DOHH2 (cell line): ENCODE results near the gene IL16.

Experiments used
- EZH2phosphoT487 ChIP-seq: fragments of 200-600 bp; sonication (generic); IDR thresholded peaks from 2 replicates; pipeline ENCODE4 v1.6.1; 2017; ENCODE audit warnings: borderline replicate concordance, mild to moderate bottlenecking, antibody characterized with exemption, low read length, moderate library complexity, mixed read lengths
- TF ChIP-seq, protein P1 (sequence below): fragments of 200-600 bp; sonication (generic); IDR thresholded peaks from one replicate; pipeline ENCODE4 v1.5.1; 2014; ENCODE audit warnings: antibody characterized with exemption, mild to moderate bottlenecking, low read depth, low read length; ENCODE audit not compliant: poor library complexity, severe bottlenecking

DNA sequence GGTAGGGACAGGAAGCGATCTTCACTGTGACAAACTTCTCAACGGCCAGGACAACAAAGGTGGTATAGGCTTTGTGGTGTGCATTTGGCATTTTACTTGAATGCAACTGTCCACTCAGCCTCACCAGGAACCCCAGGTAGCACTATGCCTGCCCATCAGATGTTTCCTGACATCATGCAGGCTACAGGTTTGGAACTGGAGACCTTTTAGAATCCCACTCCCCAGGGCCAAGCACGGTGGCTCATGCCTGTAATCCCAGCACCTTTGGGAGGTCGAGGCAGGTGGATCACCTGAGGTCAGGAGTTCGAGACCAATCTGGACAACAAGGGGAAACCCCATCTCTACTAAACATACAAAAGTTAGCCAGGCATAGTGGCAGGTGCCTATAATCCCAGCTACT lies 117.7 kb downstream of the IL16 start:
- TF ChIP-seq EZH2phosphoT487: no peak
- TF ChIP-seq, protein P1, sequence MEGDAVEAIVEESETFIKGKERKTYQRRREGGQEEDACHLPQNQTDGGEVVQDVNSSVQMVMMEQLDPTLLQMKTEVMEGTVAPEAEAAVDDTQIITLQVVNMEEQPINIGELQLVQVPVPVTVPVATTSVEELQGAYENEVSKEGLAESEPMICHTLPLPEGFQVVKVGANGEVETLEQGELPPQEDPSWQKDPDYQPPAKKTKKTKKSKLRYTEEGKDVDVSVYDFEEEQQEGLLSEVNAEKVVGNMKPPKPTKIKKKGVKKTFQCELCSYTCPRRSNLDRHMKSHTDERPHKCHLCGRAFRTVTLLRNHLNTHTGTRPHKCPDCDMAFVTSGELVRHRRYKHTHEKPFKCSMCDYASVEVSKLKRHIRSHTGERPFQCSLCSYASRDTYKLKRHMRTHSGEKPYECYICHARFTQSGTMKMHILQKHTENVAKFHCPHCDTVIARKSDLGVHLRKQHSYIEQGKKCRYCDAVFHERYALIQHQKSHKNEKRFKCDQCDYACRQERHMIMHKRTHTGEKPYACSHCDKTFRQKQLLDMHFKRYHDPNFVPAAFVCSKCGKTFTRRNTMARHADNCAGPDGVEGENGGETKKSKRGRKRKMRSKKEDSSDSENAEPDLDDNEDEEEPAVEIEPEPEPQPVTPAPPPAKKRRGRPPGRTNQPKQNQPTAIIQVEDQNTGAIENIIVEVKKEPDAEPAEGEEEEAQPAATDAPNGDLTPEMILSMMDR: no peak
